Brain pericyte (primary cell): ENCODE data around the gene ANK3.

Source experiments
- DNase-seq: peaks from one replicate; pipeline ENCODE4 v3.0.0-alpha.2; 2012; ENCODE audit warnings: low read depth, low spot score

Gene ANK3

GRCh38 chr10:60347270-60347669, 42.4 kb downstream of the ANK3 start:
- DNase-seq: no peak

GRCh38 chr10:60346661-60347060, 43.0 kb downstream of the ANK3 start:
- no peak for DNase-seq

DNA sequence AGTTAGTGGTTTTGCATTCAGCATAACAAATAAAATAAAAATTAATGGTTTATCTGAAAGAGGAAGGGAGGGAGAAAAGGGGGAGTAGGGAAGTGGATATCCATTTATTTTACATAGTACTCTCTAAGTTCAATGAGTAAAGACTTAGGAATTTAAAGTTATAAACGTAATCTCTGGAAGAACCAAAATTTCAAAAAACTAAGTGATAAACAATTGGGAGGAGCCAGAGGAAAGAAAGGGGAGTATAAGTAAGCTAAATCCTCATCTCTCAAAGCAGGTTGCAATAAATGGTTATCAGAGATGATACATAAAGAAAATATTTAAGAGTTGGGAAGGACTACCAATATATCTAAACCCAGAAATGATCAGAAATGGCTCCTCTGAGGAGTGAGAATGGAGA, 46.4 kb downstream of the ANK3 start:
- no peak for DNase-seq

GRCh38 chr10:60341969-60342368, 47.7 kb downstream of the ANK3 start:
- DNase-seq: no peak

GRCh38 chr10:60340973-60341372, 48.7 kb downstream of the ANK3 start:
- no peak for DNase-seq

GRCh38 chr10:60339757-60340156, 49.9 kb downstream of the ANK3 start:
- DNase-seq: no peak

DNA sequence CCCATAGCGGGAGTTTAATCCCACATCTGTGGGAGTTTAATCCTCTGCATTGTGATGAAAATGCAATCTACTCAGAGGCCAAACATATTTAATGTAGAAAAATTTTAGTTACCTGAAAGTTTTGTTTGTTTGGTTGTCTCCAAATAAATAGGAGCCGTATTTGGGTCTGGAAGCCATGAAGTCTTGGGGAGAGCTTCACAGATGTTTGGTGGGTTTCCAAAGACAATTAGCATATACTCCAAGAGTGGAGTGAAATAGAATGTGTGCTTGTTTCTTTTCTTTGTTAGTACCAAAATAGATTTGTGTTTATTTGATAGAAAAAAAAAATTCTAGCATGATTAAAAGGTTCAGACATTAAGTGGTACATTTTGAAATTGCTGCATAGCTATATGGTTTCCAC, 50.9 kb downstream of the ANK3 start:
- DNase-seq: no peak

DNA sequence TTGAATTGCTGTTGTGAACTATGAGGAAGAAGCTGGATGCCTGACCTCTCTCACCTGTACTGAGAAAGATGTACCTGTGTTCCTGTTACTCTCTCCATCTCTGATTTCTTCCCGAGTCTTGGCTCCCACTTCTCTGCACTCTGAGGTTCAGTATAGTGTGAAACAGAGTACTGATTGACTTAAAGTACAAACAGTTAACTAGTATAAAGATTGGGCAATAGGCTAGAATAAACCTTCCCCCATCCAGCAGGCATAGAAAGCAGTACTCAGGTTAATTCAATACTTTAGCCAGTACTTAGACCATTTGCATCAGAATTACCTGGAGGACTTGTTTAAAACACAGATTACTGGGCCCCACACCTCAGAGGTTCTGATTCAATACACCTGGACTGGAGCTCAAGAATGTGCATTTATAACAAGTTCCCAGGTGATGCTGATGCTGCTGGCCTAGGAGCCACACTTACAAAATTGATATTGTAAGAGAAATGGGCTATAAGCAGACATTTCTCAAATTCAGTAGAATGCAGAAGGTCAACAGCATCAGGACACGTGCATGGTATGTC, 51.6 kb downstream of the ANK3 start:
- DNase-seq: no peak

DNA sequence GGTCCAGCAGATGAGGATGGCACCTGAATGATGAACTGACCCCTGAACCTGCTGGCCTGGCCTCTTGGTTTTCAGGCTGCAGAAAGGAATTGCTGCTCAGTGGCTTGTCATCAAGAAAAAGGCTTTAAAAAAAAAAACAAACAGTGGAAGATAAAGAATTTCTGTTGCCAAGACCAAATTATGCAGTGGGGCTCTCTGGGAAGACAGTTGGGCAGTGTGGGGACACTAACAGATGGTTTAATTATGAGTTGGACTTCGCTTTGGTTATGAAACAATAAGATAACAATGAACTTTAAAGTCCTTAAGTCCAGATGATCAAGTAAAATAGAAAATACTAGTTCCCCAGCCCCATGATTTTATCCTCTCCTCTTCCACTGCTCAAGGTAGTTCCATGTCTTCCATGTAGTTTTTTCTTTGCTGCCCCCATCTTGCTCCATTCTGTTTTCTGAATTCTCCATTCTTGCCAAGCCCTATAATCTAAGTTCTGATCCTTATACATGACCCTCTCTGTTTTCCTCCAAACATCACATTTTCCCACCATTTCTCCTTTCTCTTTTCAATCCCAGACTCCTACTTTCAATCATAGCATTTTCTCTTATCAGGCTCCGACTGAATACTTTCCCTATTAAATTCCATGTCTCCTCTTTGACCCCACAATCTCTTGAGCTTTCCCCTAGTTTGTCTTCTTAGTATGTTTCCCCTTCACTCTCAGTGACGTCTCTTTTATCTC, 52.6 kb downstream of the ANK3 start:
- DNase-seq: no peak

- no peak for DNase-seq
Observed at GRCh38 chr10:60335708-60336107, 54.0 kb downstream of the ANK3 start.

- DNase-seq: no peak
Observed at GRCh38 chr10:60334991-60335390, 54.7 kb downstream of the ANK3 start.

GRCh38 chr10:60332371-60332770, 57.3 kb downstream of the ANK3 start:
- no peak for DNase-seq

- DNase-seq: no peak
Observed at GRCh38 chr10:60331886-60332285, 57.8 kb downstream of the ANK3 start.

GRCh38 chr10:60323162-60323561, 66.5 kb downstream of the ANK3 start:
- DNase-seq: no peak

GRCh38 chr10:60320666-60321065, 69.0 kb downstream of the ANK3 start:
- no peak for DNase-seq

DNA sequence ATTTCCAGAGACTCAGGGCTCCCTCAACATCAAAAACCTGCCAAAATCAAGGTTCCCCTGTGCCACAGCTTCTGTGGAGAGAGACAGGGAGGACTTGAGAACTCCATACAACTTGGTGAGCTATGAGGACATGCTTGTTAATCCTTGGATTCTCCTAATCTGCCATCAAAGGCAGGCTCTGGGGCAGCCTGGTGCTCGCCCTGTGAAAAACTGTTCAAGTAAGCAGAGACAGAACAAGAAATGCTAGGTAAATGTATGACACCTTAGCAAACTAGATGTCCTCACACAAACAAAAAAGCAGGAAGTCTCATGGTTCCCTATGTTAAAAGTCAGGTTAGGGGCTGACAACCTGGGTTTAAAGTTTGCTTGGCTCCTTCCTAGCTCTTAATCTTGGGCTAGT, 73.6 kb downstream of the ANK3 start:
- no peak for DNase-seq

GRCh38 chr10:60315311-60315710, 74.4 kb downstream of the ANK3 start:
- DNase-seq: no peak

- DNase-seq: no peak
Observed at GRCh38 chr10:60314069-60314940, 75.4 kb downstream of the ANK3 start.

DNA sequence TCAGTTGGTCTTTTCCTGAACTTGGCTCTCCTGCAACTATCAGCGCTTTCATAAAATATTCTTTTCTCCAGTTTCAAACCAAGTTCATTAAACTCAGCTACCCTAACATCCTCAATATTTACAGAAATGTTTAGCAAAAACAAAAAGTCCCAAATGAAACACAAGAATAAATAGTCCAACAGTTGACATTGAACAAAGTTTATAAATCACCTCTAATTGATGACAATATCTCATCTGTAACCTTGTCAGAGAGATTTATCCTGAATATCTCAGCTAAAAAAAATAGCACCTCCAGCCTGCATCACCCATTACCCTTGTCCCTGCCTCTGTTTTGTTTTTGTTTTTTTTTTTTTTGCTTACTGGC, 76.1 kb downstream of the ANK3 start:
- no peak for DNase-seq

GRCh38 chr10:60312818-60313588, 76.7 kb downstream of the ANK3 start:
- no peak for DNase-seq

DNA sequence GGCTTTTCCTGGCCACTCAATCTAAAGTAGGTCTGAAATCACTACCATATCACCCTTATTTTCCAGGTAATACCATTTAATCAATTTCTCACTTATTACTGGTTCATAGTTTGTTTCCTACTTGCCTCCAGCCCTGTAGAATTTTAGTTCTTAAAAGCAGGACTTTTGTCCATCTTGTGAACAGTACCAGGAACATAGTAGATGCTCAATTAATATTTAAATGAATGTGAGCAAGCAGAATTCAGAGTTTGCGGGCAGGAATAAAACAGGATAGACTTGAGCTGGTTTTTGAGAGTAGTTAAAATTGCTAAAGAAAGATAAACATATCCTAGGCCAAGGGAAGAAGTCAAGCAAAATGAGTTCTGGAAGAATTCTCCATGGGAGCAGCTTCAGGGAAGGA, 77.9 kb downstream of the ANK3 start:
- no peak for DNase-seq

DNA sequence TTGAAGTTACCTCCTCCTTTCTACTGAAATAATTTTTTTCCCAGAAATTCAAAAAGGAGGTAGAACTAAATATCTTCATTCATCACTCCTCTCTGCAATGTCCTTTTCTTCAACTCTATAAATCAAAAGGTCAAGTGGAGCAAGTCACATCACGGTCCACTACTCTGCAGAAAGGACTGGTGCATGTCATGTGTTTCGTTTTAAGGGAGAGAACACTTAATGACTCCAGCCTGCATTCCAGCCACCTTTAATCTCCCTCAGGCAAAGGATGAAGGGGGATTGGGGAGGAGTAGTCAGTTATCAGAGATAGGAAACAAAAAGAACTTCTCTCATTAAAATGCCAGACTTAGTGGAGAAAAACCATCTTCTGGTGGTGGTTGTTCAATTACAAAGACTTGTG, 78.9 kb downstream of the ANK3 start:
- no peak for DNase-seq
